ENCODE results near the gene SETD2.
A peak's percentile ranks its signal among the peaks of the same experiment; 100 is the strongest.
"Not testable (repeated sequence)": the region's sequence is repeated elsewhere in the genome, so short reads cannot be mapped to it uniquely, and the experiment has no call there.

Gene SETD2

GRCh38 chr3:47117807-47118364 lies 46.0 kb downstream of the SETD2 start:
- no peak overlapping the region for H3K9ac ChIP-seq (ENCODE audit: low read depth, low read length)
- H3K27me3 ChIP-seq (ENCODE audit: insufficient read depth, low read length): no peaks in the 10 kb centered on the region
- peaks cover 81% of the 10 kb centered on the region for H3K36me3 ChIP-seq (ENCODE audit: insufficient read depth, low read depth, low read length)
- no peaks in the 10 kb centered on the region for H3K9me3 ChIP-seq (ENCODE audit: insufficient read depth, low read depth, low read length)
- no peak overlapping the region for H3K4me3 ChIP-seq (ENCODE audit: low read length)
- H3K4me1 ChIP-seq (ENCODE audit: insufficient read depth, low read length): peaks cover 14% of the 10 kb centered on the region
- H3K27ac ChIP-seq (ENCODE audit: low read length): no peak overlapping the region

- H3K4me1 ChIP-seq (ENCODE audit: insufficient read depth, low read length): peaks cover 14% of the 10 kb centered on the region
- H3K9ac ChIP-seq (ENCODE audit: low read depth, low read length); H3K4me3 ChIP-seq (ENCODE audit: low read length); H3K27ac ChIP-seq (ENCODE audit: low read length); H3K9me3 ChIP-seq (ENCODE audit: insufficient read depth, low read depth, low read length); H3K27me3 ChIP-seq (ENCODE audit: insufficient read depth, low read length): not testable (repeated sequence)
- H3K36me3 ChIP-seq (ENCODE audit: insufficient read depth, low read depth, low read length): peaks cover 81% of the 10 kb centered on the region
Measured at GRCh38 chr3:47115524-47115923, 48.4 kb downstream of the SETD2 start.

- peak overlapping the region; percentile 40; the same call in 1 of the 2 replicates for H3K4me3 ChIP-seq (ENCODE audit: low read length)
- H3K27ac ChIP-seq (ENCODE audit: low read length): peak overlapping the region; percentile 48
- peaks cover 71% of the 10 kb centered on the region for H3K36me3 ChIP-seq (ENCODE audit: insufficient read depth, low read depth, low read length)
- H3K9ac ChIP-seq (ENCODE audit: low read depth, low read length): peak overlapping the region; percentile 26; the same call in 1 of the 2 replicates
- H3K4me1 ChIP-seq (ENCODE audit: insufficient read depth, low read length): peaks cover 19% of the 10 kb centered on the region
- no peaks in the 10 kb centered on the region for H3K9me3 ChIP-seq (ENCODE audit: insufficient read depth, low read depth, low read length)
- H3K27me3 ChIP-seq (ENCODE audit: insufficient read depth, low read length): no peaks in the 10 kb centered on the region
Measured at GRCh38 chr3:47113669-47114365, 50.1 kb downstream of the SETD2 start.

GRCh38 chr3:47112997-47113396 lies 50.9 kb downstream of the SETD2 start:
- no peaks in the 10 kb centered on the region for H3K27me3 ChIP-seq (ENCODE audit: insufficient read depth, low read length)
- no peak overlapping the region for H3K4me3 ChIP-seq (ENCODE audit: low read length)
- H3K36me3 ChIP-seq (ENCODE audit: insufficient read depth, low read depth, low read length): peaks cover 71% of the 10 kb centered on the region
- H3K4me1 ChIP-seq (ENCODE audit: insufficient read depth, low read length): peaks cover 28% of the 10 kb centered on the region
- no peaks in the 10 kb centered on the region for H3K9me3 ChIP-seq (ENCODE audit: insufficient read depth, low read depth, low read length)
- H3K9ac ChIP-seq (ENCODE audit: low read depth, low read length): no peak overlapping the region
- no peak overlapping the region for H3K27ac ChIP-seq (ENCODE audit: low read length)

DNA sequence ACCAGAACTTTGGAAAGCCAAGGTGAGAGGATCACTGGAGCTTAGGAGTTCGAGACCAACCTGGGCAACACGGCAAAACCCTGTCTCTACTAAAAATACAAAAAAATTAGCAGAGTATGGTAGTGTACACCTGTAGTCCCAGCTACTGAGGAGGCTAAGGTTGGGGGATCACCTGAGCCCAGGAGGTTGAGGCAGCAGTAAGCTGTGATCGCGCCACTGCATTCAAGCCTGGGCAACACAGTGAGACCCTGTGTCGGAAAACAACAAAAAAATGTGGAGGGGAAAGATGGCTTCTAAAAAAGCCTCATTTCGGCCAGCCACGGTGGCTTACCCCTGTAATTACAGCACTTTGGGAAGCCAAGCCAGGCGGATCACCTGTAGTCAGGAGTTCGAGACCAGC lies 54.5 kb downstream of the SETD2 start:
- Histone ChIP-seq H3K9me3 (ENCODE audit: insufficient read depth, low read depth, low read length) (no peaks in the 10 kb centered on the region), H3K4me3 (ENCODE audit: low read length) (no peak overlapping the region), H3K36me3 (ENCODE audit: insufficient read depth, low read depth, low read length) (peaks cover 57% of the 10 kb centered on the region), H3K27me3 (ENCODE audit: insufficient read depth, low read length) (no peaks in the 10 kb centered on the region), H3K4me1 (ENCODE audit: insufficient read depth, low read length) (peaks cover 22% of the 10 kb centered on the region), H3K9ac (ENCODE audit: low read depth, low read length) (no peak overlapping the region), H3K27ac (ENCODE audit: low read length) (no peak overlapping the region)

DNA sequence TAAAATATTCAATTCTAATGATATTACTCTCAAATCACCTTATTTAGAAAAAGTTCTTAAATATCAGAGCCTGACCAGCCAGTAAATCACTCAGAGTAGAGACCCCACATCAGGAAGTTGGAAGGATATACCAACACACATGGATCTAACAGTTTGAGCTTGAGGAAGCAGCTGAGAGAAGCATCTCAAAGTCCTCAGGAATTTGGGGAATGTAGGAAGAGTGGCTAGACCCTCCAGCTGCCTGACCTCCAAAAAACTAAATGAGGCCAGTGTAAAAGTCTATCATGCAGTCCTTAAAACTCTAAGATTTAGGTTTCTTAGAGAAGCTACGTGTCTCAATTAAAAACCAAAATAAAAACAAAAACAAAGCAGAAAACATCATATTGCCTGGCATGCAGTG lies 55.4 kb downstream of the SETD2 start:
- no peak overlapping the region for H3K27ac ChIP-seq (ENCODE audit: low read length)
- no peak overlapping the region for H3K4me3 ChIP-seq (ENCODE audit: low read length)
- peaks cover 54% of the 10 kb centered on the region for H3K36me3 ChIP-seq (ENCODE audit: insufficient read depth, low read depth, low read length)
- peaks cover 15% of the 10 kb centered on the region for H3K4me1 ChIP-seq (ENCODE audit: insufficient read depth, low read length)
- H3K9ac ChIP-seq (ENCODE audit: low read depth, low read length): no peak overlapping the region; the same call in 1 of the 2 replicates
- no peaks in the 10 kb centered on the region for H3K27me3 ChIP-seq (ENCODE audit: insufficient read depth, low read length)
- no peaks in the 10 kb centered on the region for H3K9me3 ChIP-seq (ENCODE audit: insufficient read depth, low read depth, low read length)

DNA sequence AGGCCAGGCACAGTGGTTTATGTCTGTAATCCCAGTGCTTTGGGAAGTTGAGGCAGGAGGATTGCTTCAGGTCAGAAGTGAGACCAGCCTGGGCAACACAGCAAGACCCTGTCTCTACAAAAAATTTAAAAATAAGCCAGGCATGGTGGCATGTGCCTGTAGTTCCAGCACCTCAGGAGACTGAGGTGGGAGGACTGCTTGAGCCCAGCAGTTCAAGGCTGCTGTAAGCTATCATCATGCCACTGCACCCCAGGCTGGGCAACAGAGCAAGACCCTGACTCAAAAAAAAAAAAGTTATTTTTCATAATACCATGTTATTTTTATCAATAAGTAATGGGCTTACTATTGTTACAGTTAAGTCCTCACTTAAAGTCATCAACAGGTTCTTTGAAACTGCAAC lies 59.7 kb downstream of the SETD2 start:
- H3K4me3 ChIP-seq (ENCODE audit: low read length): no peak overlapping the region
- H3K4me1 ChIP-seq (ENCODE audit: insufficient read depth, low read length): peaks cover 13% of the 10 kb centered on the region
- H3K27ac ChIP-seq (ENCODE audit: low read length): no peak overlapping the region
- no peaks in the 10 kb centered on the region for H3K9me3 ChIP-seq (ENCODE audit: insufficient read depth, low read depth, low read length)
- peaks cover 45% of the 10 kb centered on the region for H3K36me3 ChIP-seq (ENCODE audit: insufficient read depth, low read depth, low read length)
- no peak overlapping the region for H3K9ac ChIP-seq (ENCODE audit: low read depth, low read length)
- no peaks in the 10 kb centered on the region for H3K27me3 ChIP-seq (ENCODE audit: insufficient read depth, low read length)

GRCh38 chr3:47103619-47104018 lies 60.3 kb downstream of the SETD2 start:
- Histone ChIP-seq H3K4me3 (ENCODE audit: low read length) (no peak overlapping the region), H3K9me3 (ENCODE audit: insufficient read depth, low read depth, low read length) (no peaks in the 10 kb centered on the region), H3K9ac (ENCODE audit: low read depth, low read length) (no peak overlapping the region), H3K36me3 (ENCODE audit: insufficient read depth, low read depth, low read length) (peaks cover 50% of the 10 kb centered on the region), H3K27me3 (ENCODE audit: insufficient read depth, low read length) (no peaks in the 10 kb centered on the region), H3K27ac (ENCODE audit: low read length) (no peak overlapping the region), H3K4me1 (ENCODE audit: insufficient read depth, low read length) (peaks cover 7% of the 10 kb centered on the region)

DNA sequence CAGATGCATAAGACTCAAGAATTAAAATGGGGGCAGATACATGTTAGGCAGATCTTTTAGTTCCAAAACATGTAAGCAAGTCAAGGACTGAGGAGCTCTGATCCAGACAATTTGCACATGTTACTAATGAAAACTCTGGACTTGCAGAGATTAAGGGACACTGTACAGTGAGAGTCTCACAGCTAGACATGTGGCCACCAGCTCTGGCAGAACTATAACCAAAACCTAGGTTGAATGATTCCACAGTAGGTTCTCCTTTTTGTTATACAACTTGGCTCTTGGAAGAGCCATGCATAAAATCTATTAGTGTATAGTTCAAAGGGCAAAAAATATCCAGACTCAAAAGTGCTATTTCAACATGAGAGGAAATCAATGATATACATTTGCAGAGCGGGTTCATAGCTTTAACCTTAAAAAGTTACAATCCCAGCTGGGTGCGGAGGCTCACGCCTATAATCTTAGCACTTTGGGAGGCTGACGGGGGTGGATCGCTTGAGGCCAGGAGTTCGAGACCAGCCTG lies 61.8 kb downstream of the SETD2 start:
- Histone ChIP-seq H3K4me3 (ENCODE audit: low read length) (no peak overlapping the region), H3K4me1 (ENCODE audit: insufficient read depth, low read length) (no peaks in the 10 kb centered on the region), H3K27ac (ENCODE audit: low read length) (no peak overlapping the region), H3K36me3 (ENCODE audit: insufficient read depth, low read depth, low read length) (peaks cover 63% of the 10 kb centered on the region), H3K9me3 (ENCODE audit: insufficient read depth, low read depth, low read length) (no peaks in the 10 kb centered on the region), H3K9ac (ENCODE audit: low read depth, low read length) (no peak overlapping the region), H3K27me3 (ENCODE audit: insufficient read depth, low read length) (no peaks in the 10 kb centered on the region)

DNA sequence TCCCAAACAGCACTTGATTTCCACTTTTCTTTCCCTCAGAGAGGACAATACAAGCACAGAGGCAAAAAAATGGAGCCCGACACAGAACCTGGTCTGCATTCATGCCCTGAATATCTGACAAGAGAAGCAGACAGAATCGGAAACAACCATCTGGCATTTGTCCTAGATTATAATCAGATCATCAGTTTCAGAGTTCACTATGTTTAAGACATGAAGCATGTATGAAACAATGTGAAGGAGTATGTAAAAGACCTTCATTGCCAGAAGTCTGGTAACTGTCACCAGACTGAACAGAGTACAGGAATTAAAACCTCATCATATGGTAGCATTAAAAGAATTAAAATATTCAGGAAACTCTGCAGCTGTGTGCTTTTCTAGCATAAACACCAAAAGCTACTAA lies 65.0 kb downstream of the SETD2 start:
- Histone ChIP-seq H3K9me3 (ENCODE audit: insufficient read depth, low read depth, low read length) (no peaks in the 10 kb centered on the region), H3K27me3 (ENCODE audit: insufficient read depth, low read length) (no peaks in the 10 kb centered on the region), H3K36me3 (ENCODE audit: insufficient read depth, low read depth, low read length) (peaks cover 78% of the 10 kb centered on the region), H3K27ac (ENCODE audit: low read length) (no peak overlapping the region), H3K9ac (ENCODE audit: low read depth, low read length) (no peak overlapping the region), H3K4me3 (ENCODE audit: low read length) (no peak overlapping the region), H3K4me1 (ENCODE audit: insufficient read depth, low read length) (no peaks in the 10 kb centered on the region)

GRCh38 chr3:47097864-47098263 lies 66.0 kb downstream of the SETD2 start:
- Histone ChIP-seq H3K4me3 (ENCODE audit: low read length) (no peak overlapping the region), H3K4me1 (ENCODE audit: insufficient read depth, low read length) (no peaks in the 10 kb centered on the region), H3K27me3 (ENCODE audit: insufficient read depth, low read length) (no peaks in the 10 kb centered on the region), H3K9ac (ENCODE audit: low read depth, low read length) (no peak overlapping the region), H3K9me3 (ENCODE audit: insufficient read depth, low read depth, low read length) (no peaks in the 10 kb centered on the region), H3K27ac (ENCODE audit: low read length) (no peak overlapping the region), H3K36me3 (ENCODE audit: insufficient read depth, low read depth, low read length) (peaks cover 75% of the 10 kb centered on the region)

DNA sequence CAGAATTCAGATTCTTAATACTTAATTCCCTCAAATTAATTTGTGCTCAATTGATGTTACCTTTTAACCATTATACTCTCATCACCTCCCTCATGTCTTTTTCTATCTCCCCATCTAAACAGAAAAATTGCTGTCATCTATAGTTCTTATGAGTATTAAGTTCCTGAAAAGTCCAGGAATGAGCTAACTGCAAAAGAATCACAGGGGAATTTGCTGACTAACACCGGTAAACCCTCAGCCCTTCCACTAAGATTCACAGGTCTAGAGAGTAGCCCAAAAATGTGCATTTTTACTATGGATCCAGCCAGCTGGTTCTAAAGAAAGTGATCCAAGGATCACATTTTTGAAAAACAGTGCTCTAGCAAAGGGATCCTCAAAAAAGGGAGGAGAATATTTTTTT lies 67.0 kb downstream of the SETD2 start:
- no peak overlapping the region for H3K4me3 ChIP-seq (ENCODE audit: low read length)
- H3K9me3 ChIP-seq (ENCODE audit: insufficient read depth, low read depth, low read length): no peaks in the 10 kb centered on the region
- peaks cover 73% of the 10 kb centered on the region for H3K36me3 ChIP-seq (ENCODE audit: insufficient read depth, low read depth, low read length)
- H3K9ac ChIP-seq (ENCODE audit: low read depth, low read length): no peak overlapping the region
- no peaks in the 10 kb centered on the region for H3K4me1 ChIP-seq (ENCODE audit: insufficient read depth, low read length)
- H3K27me3 ChIP-seq (ENCODE audit: insufficient read depth, low read length): no peaks in the 10 kb centered on the region
- no peak overlapping the region for H3K27ac ChIP-seq (ENCODE audit: low read length)

Measured in iPS-20b (cell line).